Fibroblast of skin of abdomen (primary cell): ENCODE results near the gene OPCML.

Experiments
- DNase-seq: peaks from one replicate; pipeline ENCODE4 v3.0.0-alpha.2; 2013

OPCML gene

GRCh38 chr11:132587716-132588115 lies 944.6 kb downstream of the OPCML start:
- DNase-seq, result no peak

- DNase-seq, result peak; percentile 14
These were observed 945.5 kb downstream of the OPCML start for GRCh38 chr11:132586801-132587200.

- DNase-seq, result no peak
These were observed 952.5 kb downstream of the OPCML start for GRCh38 chr11:132579634-132580327.

- no peak for DNase-seq
These were observed 953.2 kb downstream of the OPCML start for GRCh38 chr11:132579136-132579535.

GRCh38 chr11:132578580-132578979 lies 953.7 kb downstream of the OPCML start:
- no peak for DNase-seq

GRCh38 chr11:132576706-132577105 lies 955.6 kb downstream of the OPCML start:
- DNase-seq, result peak; percentile 92

- no peak for DNase-seq
These were observed 968.0 kb downstream of the OPCML start for GRCh38 chr11:132564091-132564885.

GRCh38 chr11:132563050-132563449 lies 969.3 kb downstream of the OPCML start:
- no peak for DNase-seq

GRCh38 chr11:132561937-132562336 lies 970.4 kb downstream of the OPCML start:
- no peak for DNase-seq

- DNase-seq, result no peak
These were observed 972.8 kb downstream of the OPCML start for GRCh38 chr11:132559331-132560036.

GRCh38 chr11:132556316-132556715 lies 976.0 kb downstream of the OPCML start:
- DNase-seq, result no peak

- DNase-seq, result no peak
These were observed 976.7 kb downstream of the OPCML start for GRCh38 chr11:132555617-132556016.

GRCh38 chr11:132551016-132551415 lies 981.3 kb downstream of the OPCML start:
- no peak for DNase-seq

GRCh38 chr11:132549561-132549960 lies 982.7 kb downstream of the OPCML start:
- DNase-seq, result no peak

GRCh38 chr11:132549001-132549400 lies 983.3 kb downstream of the OPCML start:
- no peak for DNase-seq

GRCh38 chr11:132544007-132544406 lies 988.3 kb downstream of the OPCML start:
- DNase-seq, result no peak

- no peak for DNase-seq
These were observed 990.5 kb downstream of the OPCML start for GRCh38 chr11:132541794-132542193.

GRCh38 chr11:132540581-132540980 lies 991.7 kb downstream of the OPCML start:
- peak; percentile 18 for DNase-seq

GRCh38 chr11:132539590-132540368 lies 992.5 kb downstream of the OPCML start:
- DNase-seq, result no peak

- DNase-seq, result no peak
These were observed 993.7 kb downstream of the OPCML start for GRCh38 chr11:132538642-132539041.

GRCh38 chr11:132535830-132536229 lies 996.5 kb downstream of the OPCML start:
- DNase-seq, result no peak

- peak; percentile 52 for DNase-seq
These were observed 1000.4 kb downstream of the OPCML start for GRCh38 chr11:132531921-132532320.

- no peak for DNase-seq
These were observed 1004.1 kb downstream of the OPCML start for GRCh38 chr11:132528181-132528580.
